Prostate gland (tissue), 2 donors: ENCODE measurements around the gene KCNJ6.

Experiments
- POLR2A ChIP-seq: fragments of 450-650 bp; IDR thresholded peaks from one replicate; pipeline ENCODE4 v1.6.1; 2016; ENCODE audit warnings: antibody characterized with exemption, mild to moderate bottlenecking
- TF ChIP-seq, protein P1 (sequence below), 4 experiments: fragments of 200-600 bp in 2 of 4; fragments of 450-650 bp in 2 of 4; sonication (generic) in 2 of 4; IDR thresholded peaks; 1 replicate in 3 of 4; 2 replicates in 1 of 4; pipeline ENCODE4 v1.5.1; 2016 to 2019; ENCODE audit warnings: antibody characterized with exemption in 4 of 4, mild to moderate bottlenecking in 2 of 4, moderate library complexity in 2 of 4

DNA sequence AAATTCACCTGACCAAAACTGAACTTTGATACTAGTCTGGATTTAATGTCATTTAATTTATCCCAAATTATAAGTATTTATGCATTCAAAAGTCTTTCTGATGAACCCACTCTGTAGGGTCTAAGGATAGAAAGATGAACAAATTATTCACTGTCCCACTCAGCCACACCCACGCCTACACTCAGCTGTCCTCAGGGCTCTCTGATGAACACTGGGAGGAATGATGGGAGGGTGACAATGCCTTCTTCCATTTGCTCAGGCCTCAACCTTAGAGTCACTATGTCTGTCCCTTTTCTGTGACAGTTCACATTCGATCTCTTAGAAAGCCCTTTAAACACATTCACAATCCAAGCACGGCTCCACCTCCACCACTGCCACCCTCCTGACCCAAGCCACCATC lies 41.8 kb downstream of the KCNJ6 start:
- TF ChIP-seq, protein P1, sequence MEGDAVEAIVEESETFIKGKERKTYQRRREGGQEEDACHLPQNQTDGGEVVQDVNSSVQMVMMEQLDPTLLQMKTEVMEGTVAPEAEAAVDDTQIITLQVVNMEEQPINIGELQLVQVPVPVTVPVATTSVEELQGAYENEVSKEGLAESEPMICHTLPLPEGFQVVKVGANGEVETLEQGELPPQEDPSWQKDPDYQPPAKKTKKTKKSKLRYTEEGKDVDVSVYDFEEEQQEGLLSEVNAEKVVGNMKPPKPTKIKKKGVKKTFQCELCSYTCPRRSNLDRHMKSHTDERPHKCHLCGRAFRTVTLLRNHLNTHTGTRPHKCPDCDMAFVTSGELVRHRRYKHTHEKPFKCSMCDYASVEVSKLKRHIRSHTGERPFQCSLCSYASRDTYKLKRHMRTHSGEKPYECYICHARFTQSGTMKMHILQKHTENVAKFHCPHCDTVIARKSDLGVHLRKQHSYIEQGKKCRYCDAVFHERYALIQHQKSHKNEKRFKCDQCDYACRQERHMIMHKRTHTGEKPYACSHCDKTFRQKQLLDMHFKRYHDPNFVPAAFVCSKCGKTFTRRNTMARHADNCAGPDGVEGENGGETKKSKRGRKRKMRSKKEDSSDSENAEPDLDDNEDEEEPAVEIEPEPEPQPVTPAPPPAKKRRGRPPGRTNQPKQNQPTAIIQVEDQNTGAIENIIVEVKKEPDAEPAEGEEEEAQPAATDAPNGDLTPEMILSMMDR (IDR thresholded peaks at IDR 0.05) = no peak
- no peak for TF ChIP-seq POLR2A
